Right lung (tissue), 10 donors: ENCODE measurements around the gene GAGE12C. TPM values are rescaled to one million over a fixed set of nuclear protein-coding genes. Genes with fewer than 3 reads are reported as not detected.
"Not testable (repeated sequence)": the region's sequence is repeated elsewhere in the genome, so short reads cannot be mapped to it uniquely, and the experiment has no call there.

ENCODE experiments used
- DNase-seq, 2 donors: peaks; one replicate each; pipeline ENCODE4 v3.0.0-alpha.2; 2013
- long read RNA-seq, 8 donors: transcript quantifications; one replicate each; lab custom pipeline, GENCODE V29; 2026
- polyA plus RNA-seq, 5 donors: library from polyadenylated mRNA; unstranded; fragments of 120-200 nt; gene quantifications; one replicate each; pipeline versions ENCODE4 v1.2.1 to v1.2.3, GENCODE V29; 2013; ENCODE audit warnings: inconsistent platforms in 1 of 5, low replicate concordance in 1 of 5; ENCODE audit not compliant: insufficient read length in 5 of 5, insufficient read depth in 1 of 5

The GAGE12C gene, protein sequence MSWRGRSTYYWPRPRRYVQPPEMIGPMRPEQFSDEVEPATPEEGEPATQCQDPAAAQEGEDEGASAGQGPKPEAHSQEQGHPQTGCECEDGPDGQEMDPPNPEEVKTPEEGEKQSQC
- polyA plus RNA-seq, result not detected
- long read RNA-seq, donor 1, result 0 reads
- long read RNA-seq, donor 2, result 0 reads
- long read RNA-seq, donor 3, result 0 reads
- long read RNA-seq, donor 4, result 0 reads
- long read RNA-seq, donor 5, result 0 reads
- long read RNA-seq, donor 6, result 0 reads
- long read RNA-seq, donor 7, result 0 reads
- long read RNA-seq, donor 8, result 0 reads

DNA sequence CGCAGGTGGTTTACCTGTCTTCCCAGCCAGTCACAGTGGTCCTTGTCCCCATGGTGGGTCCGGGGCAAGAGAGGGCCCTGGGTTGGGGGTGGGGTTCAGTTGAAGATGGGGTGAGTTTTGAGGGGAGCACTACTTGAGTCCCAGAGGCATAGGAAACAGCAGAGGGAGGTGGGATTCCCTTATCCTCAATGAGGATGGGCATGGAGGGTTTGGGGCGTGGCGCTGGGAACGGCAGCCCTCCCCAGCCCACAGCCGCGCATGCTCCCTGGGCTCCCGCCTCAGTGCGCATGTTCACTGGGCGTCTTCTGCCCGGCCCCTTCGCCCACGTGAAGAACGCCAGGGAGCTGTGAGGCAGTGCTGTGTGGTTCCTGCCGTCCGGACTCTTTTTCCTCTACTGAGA, at the start of gene GAGE12C:
TSS of gene GAGE12C (plus strand) at position 301 of the 400 bp plus-strand sequence. CDS start 1,155 bp downstream, outside the sequence.
- not testable (repeated sequence) for DNase-seq

DNA sequence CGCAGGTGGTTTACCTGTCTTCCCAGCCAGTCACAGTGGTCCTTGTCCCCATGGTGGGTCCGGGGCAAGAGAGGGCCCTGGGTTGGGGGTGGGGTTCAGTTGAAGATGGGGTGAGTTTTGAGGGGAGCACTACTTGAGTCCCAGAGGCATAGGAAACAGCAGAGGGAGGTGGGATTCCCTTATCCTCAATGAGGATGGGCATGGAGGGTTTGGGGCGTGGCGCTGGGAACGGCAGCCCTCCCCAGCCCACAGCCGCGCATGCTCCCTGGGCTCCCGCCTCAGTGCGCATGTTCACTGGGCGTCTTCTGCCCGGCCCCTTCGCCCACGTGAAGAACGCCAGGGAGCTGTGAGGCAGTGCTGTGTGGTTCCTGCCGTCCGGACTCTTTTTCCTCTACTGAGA, 9.5 kb downstream of the GAGE12C start, which contains the start of gene GAGE12D:
TSS of gene GAGE12D (plus strand) at position 301 of the 400 bp plus-strand sequence. CDS start 1,155 bp downstream, outside the sequence.
- not testable (repeated sequence) for DNase-seq

DNA sequence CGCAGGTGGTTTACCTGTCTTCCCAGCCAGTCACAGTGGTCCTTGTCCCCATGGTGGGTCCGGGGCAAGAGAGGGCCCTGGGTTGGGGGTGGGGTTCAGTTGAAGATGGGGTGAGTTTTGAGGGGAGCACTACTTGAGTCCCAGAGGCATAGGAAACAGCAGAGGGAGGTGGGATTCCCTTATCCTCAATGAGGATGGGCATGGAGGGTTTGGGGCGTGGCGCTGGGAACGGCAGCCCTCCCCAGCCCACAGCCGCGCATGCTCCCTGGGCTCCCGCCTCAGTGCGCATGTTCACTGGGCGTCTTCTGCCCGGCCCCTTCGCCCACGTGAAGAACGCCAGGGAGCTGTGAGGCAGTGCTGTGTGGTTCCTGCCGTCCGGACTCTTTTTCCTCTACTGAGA, 19.0 kb downstream of the GAGE12C start, which contains the start of gene GAGE12E:
TSS of gene GAGE12E (plus strand) at position 301 of the 400 bp plus-strand sequence. CDS start 1,155 bp downstream, outside the sequence.
- DNase-seq, result not testable (repeated sequence)

DNA sequence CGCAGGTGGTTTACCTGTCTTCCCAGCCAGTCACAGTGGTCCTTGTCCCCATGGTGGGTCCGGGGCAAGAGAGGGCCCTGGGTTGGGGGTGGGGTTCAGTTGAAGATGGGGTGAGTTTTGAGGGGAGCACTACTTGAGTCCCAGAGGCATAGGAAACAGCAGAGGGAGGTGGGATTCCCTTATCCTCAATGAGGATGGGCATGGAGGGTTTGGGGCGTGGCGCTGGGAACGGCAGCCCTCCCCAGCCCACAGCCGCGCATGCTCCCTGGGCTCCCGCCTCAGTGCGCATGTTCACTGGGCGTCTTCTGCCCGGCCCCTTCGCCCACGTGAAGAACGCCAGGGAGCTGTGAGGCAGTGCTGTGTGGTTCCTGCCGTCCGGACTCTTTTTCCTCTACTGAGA, 28.6 kb downstream of the GAGE12C start, which contains the start of gene GAGE12F:
TSS of gene GAGE12F (plus strand) at position 301 of the 400 bp plus-strand sequence. CDS start 1,155 bp downstream, outside the sequence.
- DNase-seq, result not testable (repeated sequence)

DNA sequence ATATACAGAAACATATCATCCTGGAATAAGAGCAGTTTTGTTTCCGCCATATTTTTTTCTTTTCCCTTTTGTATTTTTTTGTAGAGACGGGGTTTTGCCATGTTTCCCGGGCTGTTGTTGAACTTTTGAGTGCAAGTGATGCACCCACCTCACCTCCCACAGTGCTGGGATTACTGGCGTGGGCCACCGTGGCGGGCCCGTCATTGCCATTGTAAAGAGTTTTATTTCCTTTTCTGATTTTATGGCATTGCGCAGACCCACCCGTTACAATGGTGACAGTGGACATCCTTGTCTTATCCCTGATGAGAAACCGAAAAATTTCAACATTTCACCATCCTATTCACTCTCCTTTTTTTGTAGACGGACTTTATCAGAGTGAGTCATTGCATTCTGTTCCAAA, 36.8 kb downstream of the GAGE12C start:
- DNase-seq, result not testable (repeated sequence)

DNA sequence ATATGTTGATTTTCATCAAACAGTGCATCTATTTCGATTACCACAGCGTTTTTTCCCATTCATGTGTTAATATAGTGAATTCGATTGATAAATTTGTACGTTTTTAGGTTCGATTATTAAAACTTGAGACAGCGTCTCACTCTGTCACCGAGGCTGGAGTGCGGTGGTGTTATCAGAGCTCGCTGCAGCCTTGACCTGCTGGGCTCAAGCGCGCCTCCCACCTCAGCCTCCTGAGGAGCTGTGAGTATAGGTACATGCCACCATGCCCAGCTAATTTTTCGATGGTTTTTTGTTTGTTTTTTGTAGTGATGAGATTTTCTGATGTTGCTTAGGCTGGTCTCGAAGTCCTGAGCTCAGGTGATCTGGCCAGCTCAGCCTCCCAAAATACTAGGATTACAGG, 37.2 kb downstream of the GAGE12C start:
- DNase-seq, result not testable (repeated sequence)

DNA sequence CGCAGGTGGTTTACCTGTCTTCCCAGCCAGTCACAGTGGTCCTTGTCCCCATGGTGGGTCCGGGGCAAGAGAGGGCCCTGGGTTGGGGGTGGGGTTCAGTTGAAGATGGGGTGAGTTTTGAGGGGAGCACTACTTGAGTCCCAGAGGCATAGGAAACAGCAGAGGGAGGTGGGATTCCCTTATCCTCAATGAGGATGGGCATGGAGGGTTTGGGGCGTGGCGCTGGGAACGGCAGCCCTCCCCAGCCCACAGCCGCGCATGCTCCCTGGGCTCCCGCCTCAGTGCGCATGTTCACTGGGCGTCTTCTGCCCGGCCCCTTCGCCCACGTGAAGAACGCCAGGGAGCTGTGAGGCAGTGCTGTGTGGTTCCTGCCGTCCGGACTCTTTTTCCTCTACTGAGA, 38.1 kb downstream of the GAGE12C start, which contains the start of gene GAGE12G:
TSS of gene GAGE12G (plus strand) at position 301 of the 400 bp plus-strand sequence. CDS start 1,155 bp downstream, outside the sequence.
- DNase-seq, result not testable (repeated sequence)

DNA sequence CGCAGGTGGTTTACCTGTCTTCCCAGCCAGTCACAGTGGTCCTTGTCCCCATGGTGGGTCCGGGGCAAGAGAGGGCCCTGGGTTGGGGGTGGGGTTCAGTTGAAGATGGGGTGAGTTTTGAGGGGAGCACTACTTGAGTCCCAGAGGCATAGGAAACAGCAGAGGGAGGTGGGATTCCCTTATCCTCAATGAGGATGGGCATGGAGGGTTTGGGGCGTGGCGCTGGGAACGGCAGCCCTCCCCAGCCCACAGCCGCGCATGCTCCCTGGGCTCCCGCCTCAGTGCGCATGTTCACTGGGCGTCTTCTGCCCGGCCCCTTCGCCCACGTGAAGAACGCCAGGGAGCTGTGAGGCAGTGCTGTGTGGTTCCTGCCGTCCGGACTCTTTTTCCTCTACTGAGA, 47.7 kb downstream of the GAGE12C start, which contains the start of gene GAGE12H:
TSS of gene GAGE12H (plus strand) at position 301 of the 400 bp plus-strand sequence. CDS start 1,155 bp downstream, outside the sequence.
- not testable (repeated sequence) for DNase-seq

Other genes with a start within 250 kb of the GAGE12C start
- gene GAGE10, start 228.5 kb upstream of the GAGE12C start, polyA plus RNA-seq, result under 1 TPM in 2 of 5 donors, not detected in 3; 0.22 to 0.40 TPM
- not detected for gene GAGE12J, start 210.1 kb upstream of the GAGE12C start, polyA plus RNA-seq
- gene GAGE13, start 200.6 kb upstream of the GAGE12C start, polyA plus RNA-seq, result not detected
- not detected for gene GAGE12D, start 9.6 kb downstream of the GAGE12C start, polyA plus RNA-seq
- not detected for gene GAGE12E, start 19.1 kb downstream of the GAGE12C start, polyA plus RNA-seq
- gene GAGE12F, start 28.7 kb downstream of the GAGE12C start, polyA plus RNA-seq, result not detected
- not detected for gene GAGE12G, start 38.2 kb downstream of the GAGE12C start, polyA plus RNA-seq
- gene GAGE12H, start 47.8 kb downstream of the GAGE12C start, polyA plus RNA-seq, result not detected
- not detected for gene GAGE2A, start 57.3 kb downstream of the GAGE12C start, polyA plus RNA-seq
- gene GAGE1, start 66.8 kb downstream of the GAGE12C start, polyA plus RNA-seq, result not detected
- gene PAGE1, start 163.8 kb downstream of the GAGE12C start, polyA plus RNA-seq, result not detected